T47D (cell line): Measurements from ENCODE around the gene ASB8.
A peak's percentile ranks its signal among the peaks of the same experiment; 100 is the strongest.
"Not testable (repeated sequence)": the region's sequence is repeated elsewhere in the genome, so short reads cannot be mapped to it uniquely, and the experiment has no call there.

Source experiments
- DNase-seq, 2 experiments: peaks; one replicate each; pipeline versions ENCODE4 v3.0.0 to v3.0.0-alpha.2; 2011 to 2012; ENCODE audit warnings: low read depth in 1 of 2, low spot score in 1 of 2
- JUND ChIP-seq: IDR thresholded peaks from 2 replicates; pipeline ENCODE4 v1.6.1; 2012; ENCODE audit warnings: low read depth
- in situ Hi-C: cut with HindIII; loops from 2 replicates; pipeline ENCODE4 v1.10.0; 2016; ENCODE audit warnings: low sequenced_read_pairs, low pct_unique_long_range_greater_than_20kb

Gene ASB8

DNA sequence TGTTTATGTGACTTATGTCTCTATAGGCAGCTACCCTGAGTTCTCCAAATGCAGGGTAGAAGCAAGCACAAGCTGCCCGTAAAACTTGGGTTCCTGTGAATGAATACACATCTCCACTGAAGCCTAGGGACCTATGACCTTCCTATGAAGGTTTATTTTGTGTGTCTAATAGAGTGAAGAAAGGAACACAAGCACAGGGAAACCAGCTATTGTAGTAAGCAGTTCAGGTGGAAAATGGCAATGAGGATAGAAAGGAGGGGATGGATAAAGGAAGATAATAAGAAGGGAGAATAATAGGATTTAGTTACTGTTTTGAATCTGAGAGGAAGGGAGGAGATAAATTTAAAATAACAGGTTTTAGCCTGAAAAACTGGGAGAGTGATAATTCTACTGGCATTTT lies 35.8 kb downstream of the ASB8 start:
- in situ Hi-C loops = no loop called here
- DNase-seq = no peak
- no peak for TF ChIP-seq JUND

DNA sequence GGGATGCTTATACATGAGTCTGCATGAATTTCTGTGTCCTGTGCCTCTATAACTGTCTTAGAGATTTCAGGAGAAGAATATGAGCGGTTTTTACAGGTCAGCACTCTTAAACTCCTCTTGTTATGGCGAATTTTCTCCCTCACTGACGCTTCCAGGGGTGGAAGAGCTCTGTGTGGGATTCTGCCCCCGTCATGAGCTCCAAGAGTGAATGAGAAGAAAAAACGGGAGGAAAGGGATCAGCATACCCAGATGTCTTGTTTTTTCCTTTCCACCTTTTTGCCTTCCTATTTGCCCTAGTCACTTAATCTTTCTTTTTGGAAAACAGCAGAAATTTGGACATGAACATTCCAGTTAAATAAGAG lies 37.5 kb downstream of the ASB8 start:
- in situ Hi-C loops = no loop called here
- no peak for DNase-seq
- TF ChIP-seq JUND = no peak

DNA sequence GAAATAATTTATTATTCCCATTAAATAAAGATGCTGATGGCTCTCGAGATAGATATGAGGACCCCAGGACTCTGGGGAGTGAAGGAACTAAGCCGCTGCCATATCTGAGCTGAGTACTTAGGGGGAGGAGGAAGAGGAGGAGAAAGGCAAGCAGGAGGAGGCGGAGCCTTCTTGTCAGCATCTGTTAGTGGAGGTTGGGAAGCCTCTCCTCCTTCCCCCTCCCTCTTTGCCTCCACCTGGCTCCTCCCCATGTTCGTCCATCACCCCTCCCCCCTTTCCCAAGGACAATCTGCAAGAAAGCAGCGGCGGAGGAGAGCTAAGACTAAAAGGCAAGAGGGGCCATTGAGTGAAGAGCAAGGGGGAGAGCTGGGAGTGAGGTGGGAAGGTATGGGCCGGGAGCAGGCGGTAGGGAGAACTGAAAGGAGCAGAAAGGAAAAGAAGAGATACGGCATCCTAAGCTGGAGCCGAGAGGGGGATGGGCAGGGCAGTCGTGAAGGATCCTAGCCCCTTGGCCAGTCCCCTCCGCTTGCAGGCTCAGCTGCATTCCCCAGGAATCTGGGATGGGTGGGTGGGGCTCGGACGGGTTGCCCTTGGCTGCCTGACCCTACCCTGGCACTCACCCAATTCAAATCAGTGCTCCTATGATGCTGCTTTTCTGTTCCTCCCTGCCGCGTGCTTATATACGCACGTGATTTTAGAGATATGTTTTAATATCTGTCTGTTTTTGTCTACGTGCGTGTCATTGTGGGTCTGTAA lies 38.1 kb downstream of the ASB8 start, which contains the start of gene PFKM:
TSS of gene PFKM (plus strand) at position 287 of the 756 bp plus-strand sequence. CDS start 3,411 bp downstream, outside the sequence.
- peak; percentile 81 to 95 for DNase-seq
- TF ChIP-seq JUND = no peak
- in situ Hi-C loops = no loop called here

DNA sequence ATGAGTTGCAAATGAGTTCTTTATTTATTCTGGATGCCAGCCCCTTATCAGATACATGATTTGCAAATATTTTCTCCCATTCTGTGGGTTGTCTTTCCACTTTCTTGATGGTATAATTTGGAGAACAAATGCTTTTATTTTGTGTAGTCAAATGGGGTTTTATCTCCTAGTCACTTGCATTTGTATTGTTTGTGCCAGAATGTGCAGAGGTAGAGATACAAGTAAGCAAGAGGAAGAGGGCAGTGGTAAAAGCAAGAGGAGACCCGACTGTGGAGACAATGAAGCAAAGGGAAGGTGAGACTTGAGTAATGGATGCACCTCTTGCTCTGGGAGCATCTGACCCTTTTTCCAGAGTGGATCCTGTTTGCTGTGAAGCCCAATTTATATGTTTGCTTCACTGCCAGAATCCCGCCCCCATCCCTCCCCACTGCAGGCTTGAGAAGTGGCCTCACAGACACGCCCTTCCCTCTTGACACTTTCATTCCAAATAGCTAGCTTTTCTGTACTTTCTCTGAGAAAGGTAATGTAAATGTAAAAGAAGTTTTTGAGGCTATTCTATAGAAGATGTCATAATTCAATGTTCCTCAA lies 38.9 kb downstream of the ASB8 start:
- in situ Hi-C loops = no loop called here
- DNase-seq = peak in 1 of 2 experiments; percentile 19
- no peak for TF ChIP-seq JUND

DNA sequence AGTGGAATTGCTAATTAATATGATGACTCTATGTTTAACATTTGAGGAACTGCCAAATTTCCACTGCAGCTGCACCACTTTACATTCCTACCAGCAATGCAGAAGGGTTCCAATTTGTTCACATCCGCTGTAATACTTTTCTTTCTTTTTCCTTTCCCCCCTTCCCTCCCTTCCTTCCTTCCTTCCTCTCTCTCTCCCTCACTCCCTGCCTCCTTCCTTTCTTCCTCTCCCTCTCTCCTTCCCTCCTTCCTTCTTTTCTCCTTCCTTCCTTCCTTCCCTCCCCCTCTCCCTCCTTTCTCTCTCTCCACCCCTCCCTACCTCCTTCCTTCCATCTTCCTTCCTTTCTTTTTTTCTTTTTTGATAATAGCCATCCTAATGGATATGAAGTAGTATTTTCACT lies 41.4 kb downstream of the ASB8 start:
- in situ Hi-C loops = no loop called here
- TF ChIP-seq JUND = no peak
- no peak for DNase-seq

DNA sequence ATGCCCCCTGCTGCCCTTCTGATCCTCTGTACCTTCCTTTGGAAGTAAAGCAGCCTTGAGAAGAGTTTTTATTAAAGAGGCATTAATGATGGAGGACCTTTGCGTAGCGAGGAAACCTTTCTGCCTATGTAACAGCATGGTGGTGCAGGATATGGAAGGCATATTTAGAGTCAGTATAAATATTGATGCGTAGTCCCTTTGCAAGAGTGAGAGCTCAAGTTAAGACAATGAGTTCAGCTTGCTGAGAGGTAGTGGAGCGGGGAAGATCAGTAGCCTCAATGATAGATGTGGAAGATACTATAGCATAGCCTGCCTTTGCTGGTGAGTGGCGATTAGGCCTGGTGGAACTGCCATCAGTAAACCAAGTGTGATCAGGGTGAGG lies 46.0 kb downstream of the ASB8 start:
- DNase-seq, in situ Hi-C loops: not testable (repeated sequence)

DNA sequence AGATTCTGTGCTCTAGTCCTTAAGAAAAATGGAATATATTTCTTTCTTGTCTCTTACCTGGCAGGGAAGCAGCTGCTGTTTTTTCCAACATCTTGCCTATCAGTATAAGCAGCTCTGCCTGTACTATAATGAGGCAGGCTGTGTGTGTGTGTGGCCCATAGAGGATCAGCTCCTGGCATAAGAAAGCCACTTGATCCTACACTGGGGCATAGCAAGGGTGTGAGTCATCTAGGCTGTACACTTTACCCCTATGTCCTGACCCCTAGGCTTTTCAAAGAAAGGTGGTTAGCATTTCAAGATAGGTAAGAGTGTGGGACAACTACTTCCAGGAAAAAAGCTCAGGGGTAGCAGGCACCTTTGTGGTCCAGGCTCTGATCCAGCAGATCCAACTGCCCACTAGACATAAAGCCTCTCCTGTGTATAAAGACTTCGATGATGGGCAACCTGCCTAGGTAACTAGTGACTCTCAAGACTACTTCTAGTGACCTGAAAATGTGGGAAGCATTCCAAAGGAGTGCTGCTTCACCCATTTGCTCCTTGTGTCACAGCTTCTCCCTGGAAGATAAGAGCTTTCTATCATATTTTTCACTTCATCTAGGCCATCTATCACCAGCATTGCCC lies 46.5 kb downstream of the ASB8 start:
- in situ Hi-C loops = no loop called here
- no peak for DNase-seq
- TF ChIP-seq JUND = no peak

DNA sequence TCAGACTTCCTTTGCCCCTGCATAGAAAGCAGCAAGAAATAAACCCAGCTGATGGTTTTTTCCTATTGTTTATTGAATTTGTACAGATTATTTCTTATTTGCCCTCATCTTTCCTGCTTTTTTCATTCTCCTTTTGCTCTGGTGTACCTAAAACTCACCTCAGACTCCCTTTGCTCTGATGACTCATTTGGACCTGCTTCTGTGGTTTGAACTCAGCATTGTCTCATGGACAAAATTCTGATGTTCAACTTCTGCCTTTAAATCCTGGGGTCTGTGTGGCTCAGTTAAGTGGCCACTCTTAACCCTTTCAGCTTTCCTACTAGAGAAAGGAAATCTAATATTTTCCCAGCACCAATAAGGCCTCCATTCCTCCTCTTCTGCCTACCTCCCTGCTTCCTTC lies 47.9 kb downstream of the ASB8 start:
- in situ Hi-C loops = no loop called here
- DNase-seq = no peak
- no peak for TF ChIP-seq JUND

DNA sequence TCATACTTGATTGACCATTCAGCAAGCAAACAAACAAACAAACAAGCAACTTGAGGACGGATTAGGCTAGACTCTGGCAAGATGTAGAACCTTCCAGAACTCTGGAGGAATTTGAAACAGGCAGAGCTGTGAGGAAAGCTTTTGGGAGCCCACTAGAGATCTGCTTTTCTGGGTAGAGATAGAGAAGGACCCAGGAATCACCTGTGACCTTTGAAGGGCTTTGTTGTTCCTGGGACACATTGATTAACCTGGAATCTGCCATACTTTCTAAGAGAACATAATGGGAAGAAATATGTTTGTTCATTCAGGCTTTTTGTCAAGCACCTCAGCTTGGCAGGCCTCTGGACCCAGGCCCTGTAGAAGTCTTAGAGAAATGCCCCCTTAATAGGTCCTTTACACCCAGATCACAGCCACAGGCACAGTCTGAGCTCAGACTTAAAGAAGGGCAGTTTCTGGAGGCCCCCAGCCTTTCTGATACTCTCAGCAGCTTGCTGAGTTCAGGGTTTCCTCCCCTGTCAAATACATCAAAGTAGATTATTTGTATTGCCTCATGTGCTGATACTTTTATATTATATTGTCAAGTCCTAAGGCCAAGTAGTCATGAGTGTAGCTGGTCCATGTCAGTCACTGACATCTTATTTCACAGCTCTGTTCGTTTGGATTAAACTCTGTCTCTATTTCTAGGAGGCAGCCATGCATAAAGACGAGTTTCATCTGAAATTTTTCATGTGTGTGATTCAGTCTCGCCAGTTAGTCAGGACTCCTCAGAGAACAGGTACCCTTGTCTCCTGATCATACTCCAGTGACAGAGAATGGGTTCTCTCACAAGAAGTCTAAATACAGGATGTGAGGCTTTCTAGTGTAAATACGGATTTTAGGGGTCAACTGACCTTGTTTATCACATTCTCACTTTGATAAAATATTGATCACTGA lies 50.4 kb downstream of the ASB8 start:
- no peak for DNase-seq
- no peak for TF ChIP-seq JUND
- in situ Hi-C loops = no loop called here

DNA sequence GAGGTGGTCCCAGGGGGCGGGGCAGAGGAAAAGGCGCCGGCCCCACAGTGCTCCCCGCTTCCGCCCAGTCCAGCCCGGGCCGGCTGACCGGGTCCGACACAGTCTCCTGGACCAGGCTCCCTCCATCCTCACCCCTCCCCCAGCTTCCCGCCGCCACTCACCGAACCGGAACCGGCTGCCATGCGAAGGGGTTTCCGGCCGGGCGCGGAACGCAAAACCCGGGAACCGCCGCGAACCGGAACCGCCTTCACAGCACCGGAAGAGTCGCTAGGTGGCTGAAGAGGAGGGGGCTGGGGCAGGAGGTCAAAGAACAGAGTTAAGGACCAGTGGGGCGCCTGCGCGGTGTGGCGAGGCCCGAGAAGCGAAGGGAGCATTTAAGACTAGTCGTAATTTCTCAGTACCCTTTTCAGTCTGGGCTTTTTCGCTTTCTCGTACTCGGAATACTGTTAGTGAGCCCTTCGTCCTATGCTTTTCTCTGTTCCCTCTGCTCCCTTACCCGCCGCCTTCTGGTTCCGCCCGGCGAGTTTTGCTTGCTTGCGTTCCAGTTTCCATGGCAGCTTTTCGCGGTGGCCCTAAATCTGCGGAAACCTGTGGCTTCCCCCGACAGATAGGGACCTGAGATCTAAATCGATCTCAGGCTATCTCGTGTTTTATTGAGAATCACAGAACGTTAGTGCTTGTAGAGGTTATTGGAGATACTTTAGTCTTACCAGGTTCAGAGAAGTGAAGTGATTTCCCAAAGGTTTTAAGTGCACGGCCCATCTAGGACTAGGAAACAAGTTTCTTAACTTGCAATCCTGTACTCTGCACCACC lies 51.2 kb downstream of the ASB8 start, which contains the start of gene SENP1:
TSS of gene SENP1 (minus strand) at position 213 of the 814 bp plus-strand sequence. CDS start 4,607 bp downstream, outside the sequence.
- no peak for TF ChIP-seq JUND
- peak; percentile 79 to 94 for DNase-seq
- in situ Hi-C loops = no loop called here

DNA sequence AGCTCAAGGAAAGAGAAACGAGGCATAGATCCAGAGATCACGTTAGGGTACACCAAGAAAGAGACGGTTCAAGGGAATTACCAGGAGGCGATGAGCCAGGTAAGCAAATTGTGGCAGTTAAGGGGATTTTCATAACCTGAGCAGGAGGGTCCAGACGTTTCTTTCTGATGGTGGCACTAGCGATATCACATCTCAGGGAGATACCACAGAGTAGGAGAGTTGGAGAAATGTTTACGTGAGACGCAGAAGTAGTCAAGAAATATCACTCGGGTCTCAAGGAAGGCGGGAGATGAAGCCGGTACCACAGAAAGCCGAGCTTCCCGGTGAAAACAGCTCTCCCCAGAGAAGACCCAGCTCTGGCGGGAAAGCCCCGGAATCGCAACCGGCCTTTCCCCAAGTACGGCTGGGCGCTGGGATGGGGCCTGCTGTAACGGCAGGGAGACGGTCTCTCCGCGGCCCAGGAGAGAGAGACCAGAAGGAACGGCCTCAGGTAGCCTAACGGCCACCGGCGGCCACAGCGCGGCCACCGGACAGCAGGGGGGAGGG lies 51.9 kb downstream of the ASB8 start:
- TF ChIP-seq JUND = no peak
- DNase-seq = peak in 1 of 2 experiments; percentile 5
- in situ Hi-C loops = no loop called here
